Mucosa of rectum (tissue), 2 donors: ENCODE data around the gene ALOX12.

Experiments
- H3K27ac ChIP-seq, 2 donors: one replicate each; pipeline ENCODE4 v1.7.0; 2013; ENCODE audit warnings: inconsistent platforms in 2 of 2, low read depth in 2 of 2, low read length in 2 of 2
- H3K27me3 ChIP-seq, 2 donors: one replicate each; pipeline ENCODE4 v1.7.0; 2013; ENCODE audit warnings: low read length in 2 of 2; ENCODE audit not compliant: control insufficient read depth in 2 of 2, insufficient read depth in 2 of 2
- H3K36me3 ChIP-seq, 2 donors: one replicate each; pipeline ENCODE4 v1.7.0; 2013; ENCODE audit warnings: low read length in 2 of 2; ENCODE audit not compliant: control insufficient read depth in 2 of 2, insufficient read depth in 2 of 2
- H3K4me1 ChIP-seq, 2 donors: one replicate each; pipeline ENCODE4 v1.7.0; 2013; ENCODE audit warnings: low read length in 2 of 2, mild to moderate bottlenecking in 1 of 2; ENCODE audit not compliant: control insufficient read depth in 2 of 2, insufficient read depth in 2 of 2
- H3K4me3 ChIP-seq, 2 donors: one replicate each; pipeline ENCODE4 v1.7.0; 2013; ENCODE audit warnings: low read length in 2 of 2
- H3K9ac ChIP-seq, 2 donors: one replicate each; pipeline ENCODE4 v1.7.0; 2013; ENCODE audit warnings: low read length in 2 of 2, low read depth in 1 of 2, mild to moderate bottlenecking in 1 of 2
- H3K9me3 ChIP-seq, 2 donors: one replicate each; pipeline ENCODE4 v1.7.0; 2013; ENCODE audit warnings: low read length in 2 of 2; ENCODE audit not compliant: control insufficient read depth in 2 of 2
- donor health status: healthy.
- donor health status: Normal muscosa, but diverticular disease.

Gene ALOX12

GRCh38 chr17:7029659-7030058 lies 33.8 kb downstream of the ALOX12 start:
- no peaks in the 10 kb centered on the region for H3K9me3 ChIP-seq
- H3K27ac ChIP-seq: peak overlapping the region in 1 of 2 donors; percentile 23
- H3K27me3 ChIP-seq: no peaks in the 10 kb centered on the region
- no peaks in the 10 kb centered on the region for H3K4me1 ChIP-seq
- H3K4me3 ChIP-seq: no peak overlapping the region
- H3K36me3 ChIP-seq: no peaks in the 10 kb centered on the region
- no peak overlapping the region for H3K9ac ChIP-seq

- Histone ChIP-seq H3K4me1 (peaks cover 10 to 13% of the 10 kb centered on the region in 2 donors), H3K27me3 (no peaks in the 10 kb centered on the region), H3K4me3 (peak overlapping the region; percentile 71 to 92), H3K36me3 (no peaks in the 10 kb centered on the region), H3K27ac (peak overlapping the region; percentile 76 to 90), H3K9ac (peak overlapping the region; percentile 86 to 90), H3K9me3 (no peaks in the 10 kb centered on the region)
Observed at GRCh38 chr17:7034955-7035590, 39.2 kb downstream of the ALOX12 start.

- no peaks in the 10 kb centered on the region for H3K36me3 ChIP-seq
Observed at GRCh38 chr17:7035591-7036368, 39.9 kb downstream of the ALOX12 start, which contains the start of gene SLC16A13. TSS of gene SLC16A13 (plus strand) at chr17:7036015. CDS start at chr17:7036383, 368 bp downstream.

GRCh38 chr17:7038025-7038862 lies 42.4 kb downstream of the ALOX12 start:
- Histone ChIP-seq H3K9ac (no peak overlapping the region), H3K36me3 (no peaks in the 10 kb centered on the region), H3K27me3 (peaks cover 0 to 5% of the 10 kb centered on the region in 2 donors), H3K4me1 (peaks cover 17 to 19% of the 10 kb centered on the region in 2 donors), H3K4me3 (no peak overlapping the region), H3K27ac (no peak overlapping the region), H3K9me3 (no peaks in the 10 kb centered on the region)

More at GRCh38 chr17:7035591-7036368, 39.9 kb downstream of the ALOX12 start, which contains the start of gene SLC16A13:
- Histone ChIP-seq H3K27me3 (no peaks in the 10 kb centered on the region), H3K9ac (peak within 1 kb of the TSS; percentile 86 to 90), H3K27ac (peak within 1 kb of the TSS; percentile 76 to 90), H3K4me1 (peaks cover 10 to 13% of the 10 kb centered on the region in 2 donors), H3K9me3 (no peaks in the 10 kb centered on the region), H3K4me3 (peak within 1 kb of the TSS; percentile 71 to 92)

- Histone ChIP-seq H3K9me3 (no peaks in the 10 kb centered on the region), H3K36me3 (no peaks in the 10 kb centered on the region), H3K4me1 (peaks cover 23 to 26% of the 10 kb centered on the region in 2 donors), H3K9ac (no peak overlapping the region), H3K4me3 (no peak overlapping the region), H3K27ac (no peak overlapping the region), H3K27me3 (peaks cover 0 to 5% of the 10 kb centered on the region in 2 donors)
Observed at GRCh38 chr17:7039832-7040231, 44.0 kb downstream of the ALOX12 start.

GRCh38 chr17:7041607-7042500 lies 46.0 kb downstream of the ALOX12 start:
- peaks cover 0 to 5% of the 10 kb centered on the region in 2 donors for H3K27me3 ChIP-seq
- no peaks in the 10 kb centered on the region for H3K36me3 ChIP-seq
- H3K4me3 ChIP-seq: no peak overlapping the region
- H3K9ac ChIP-seq: peak overlapping the region in 1 of 2 donors; percentile 68
- H3K27ac ChIP-seq: no peak overlapping the region
- H3K4me1 ChIP-seq: peaks cover 25 to 31% of the 10 kb centered on the region in 2 donors
- no peaks in the 10 kb centered on the region for H3K9me3 ChIP-seq

GRCh38 chr17:7042501-7043181 lies 46.8 kb downstream of the ALOX12 start:
- no peak overlapping the region for H3K27ac ChIP-seq

GRCh38 chr17:7043182-7043496 lies 47.3 kb downstream of the ALOX12 start:
- peak overlapping the region in 1 of 2 donors; percentile 68 for H3K9ac ChIP-seq
- H3K4me1 ChIP-seq: peaks cover 30 to 38% of the 10 kb centered on the region in 2 donors
- H3K36me3 ChIP-seq: no peaks in the 10 kb centered on the region
- peaks cover 0 to 5% of the 10 kb centered on the region in 2 donors for H3K27me3 ChIP-seq
- no peaks in the 10 kb centered on the region for H3K9me3 ChIP-seq
- H3K27ac ChIP-seq: peak overlapping the region in 1 of 2 donors; percentile 43
- H3K4me3 ChIP-seq: peak overlapping the region; percentile 60 to 63

More at GRCh38 chr17:7042501-7043181, 46.8 kb downstream of the ALOX12 start:
- Histone ChIP-seq H3K4me3 (peak overlapping the region; percentile 60 to 63), H3K9ac (peak overlapping the region in 1 of 2 donors; percentile 68), H3K9me3 (no peaks in the 10 kb centered on the region), H3K4me1 (peaks cover 30 to 36% of the 10 kb centered on the region in 2 donors), H3K27me3 (peaks cover 0 to 5% of the 10 kb centered on the region in 2 donors), H3K36me3 (no peaks in the 10 kb centered on the region)
